GM19193 (cell line): Measurements from ENCODE around the gene REC114.

Experiments
- POLR2A ChIP-seq: IDR thresholded peaks from 4 replicates; pipeline ENCODE4 v1.6.1; 2011; ENCODE audit not compliant: insufficient read depth, insufficient read length; ENCODE audit errors: extremely low read depth

Gene REC114

DNA sequence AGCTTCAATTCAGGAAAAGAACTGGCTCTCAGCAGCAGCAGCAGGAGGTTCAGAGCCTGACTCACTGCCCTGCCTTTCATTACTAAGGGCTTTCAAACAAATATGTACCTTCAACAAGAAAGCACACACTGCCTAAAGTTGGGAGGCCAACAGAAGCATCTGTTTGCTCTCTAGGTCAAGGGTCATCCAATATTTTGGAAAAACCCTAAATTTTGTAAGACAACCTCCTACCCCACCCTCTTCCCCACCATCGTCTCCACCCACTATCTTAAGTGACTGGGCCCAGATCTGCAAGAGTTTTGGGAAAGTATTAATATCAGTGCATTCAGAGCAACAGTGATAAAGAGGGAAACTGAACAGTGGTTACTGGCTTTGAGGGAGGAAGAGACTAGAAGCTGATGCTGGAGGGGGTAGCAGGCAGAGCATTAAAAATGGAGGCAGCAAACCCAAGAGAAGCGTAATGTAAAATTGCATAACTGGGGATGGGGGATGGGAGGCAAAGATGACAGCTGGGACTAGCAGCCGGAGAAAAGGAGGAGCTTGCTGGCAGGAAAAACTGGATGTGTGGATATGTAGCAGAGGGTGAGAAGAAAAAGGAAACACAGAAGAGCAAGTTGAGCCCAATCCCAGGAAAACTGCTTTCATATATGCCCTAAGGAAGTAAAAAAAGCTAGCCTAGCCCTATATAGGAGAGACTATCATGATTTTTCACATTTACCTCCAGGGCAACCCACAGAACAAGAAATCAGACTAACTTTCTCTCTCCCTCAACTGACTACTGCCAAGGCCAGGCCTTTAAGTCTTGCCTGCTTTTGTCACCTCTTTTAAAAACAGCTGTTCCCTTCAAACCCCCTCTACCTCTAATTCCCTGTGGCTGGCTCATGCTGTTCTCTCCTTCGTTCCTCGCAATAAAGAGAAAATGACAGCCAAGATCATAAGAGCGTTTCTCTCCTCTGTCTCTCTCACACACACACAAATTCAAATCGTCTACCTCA is 158.8 kb downstream of the REC114 start:
- no peak for TF ChIP-seq POLR2A

DNA sequence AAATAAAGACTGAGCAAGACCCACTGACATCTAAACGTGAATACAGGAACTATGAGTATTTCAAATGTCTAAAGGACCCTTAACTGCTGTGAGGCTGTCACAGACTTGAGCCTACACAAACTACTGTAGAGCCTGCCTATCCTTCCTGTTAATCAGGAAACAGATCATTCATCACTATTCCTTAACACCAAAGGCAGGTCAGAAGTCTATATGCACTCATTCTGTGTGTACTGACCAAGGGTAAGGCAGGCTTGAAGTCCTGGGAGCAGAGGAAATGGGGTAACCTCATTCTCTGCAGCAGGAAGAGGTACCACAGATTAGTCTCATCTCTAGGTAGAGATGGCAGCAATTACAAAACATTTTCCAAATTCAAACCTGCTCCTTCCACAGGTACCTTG is 159.5 kb downstream of the REC114 start:
- no peak for TF ChIP-seq POLR2A

DNA sequence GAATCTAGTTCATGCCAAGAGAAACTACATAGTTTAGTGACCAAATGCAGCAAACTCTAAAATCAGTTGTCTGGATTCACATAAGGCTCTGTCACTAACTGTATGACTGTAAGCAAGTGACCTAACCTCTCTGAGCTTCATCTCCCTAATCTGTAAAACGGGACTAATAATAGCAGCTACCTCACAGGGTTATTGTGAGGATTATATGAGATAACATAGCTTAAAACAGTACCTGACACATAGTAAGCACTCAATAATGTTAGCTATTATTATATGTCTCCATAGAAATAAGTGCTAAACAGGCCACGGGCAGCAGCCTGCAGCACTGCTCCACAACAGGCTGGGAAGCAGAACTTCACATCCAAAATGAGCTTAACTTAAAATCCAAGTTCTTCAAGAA is 160.0 kb downstream of the REC114 start:
- no peak for TF ChIP-seq POLR2A

DNA sequence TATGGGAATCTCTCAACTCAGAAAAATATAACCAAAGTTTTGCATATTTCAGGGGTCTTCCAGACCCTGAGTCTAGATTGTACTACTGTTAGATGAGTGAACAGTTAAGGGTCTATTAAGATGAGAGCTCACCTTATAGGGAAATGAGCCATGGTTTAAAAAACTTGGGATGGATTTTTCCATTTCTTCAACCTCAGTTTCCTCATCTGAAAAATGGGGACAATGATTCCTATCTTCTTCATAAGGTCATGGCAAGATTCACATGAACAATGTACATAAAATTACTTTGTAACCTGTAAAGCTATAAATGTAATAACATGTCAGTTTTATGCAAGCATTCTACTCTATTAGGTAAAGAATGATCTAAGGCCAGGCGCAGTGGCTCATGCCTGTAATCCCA is 161.5 kb downstream of the REC114 start:
- no peak for TF ChIP-seq POLR2A

DNA sequence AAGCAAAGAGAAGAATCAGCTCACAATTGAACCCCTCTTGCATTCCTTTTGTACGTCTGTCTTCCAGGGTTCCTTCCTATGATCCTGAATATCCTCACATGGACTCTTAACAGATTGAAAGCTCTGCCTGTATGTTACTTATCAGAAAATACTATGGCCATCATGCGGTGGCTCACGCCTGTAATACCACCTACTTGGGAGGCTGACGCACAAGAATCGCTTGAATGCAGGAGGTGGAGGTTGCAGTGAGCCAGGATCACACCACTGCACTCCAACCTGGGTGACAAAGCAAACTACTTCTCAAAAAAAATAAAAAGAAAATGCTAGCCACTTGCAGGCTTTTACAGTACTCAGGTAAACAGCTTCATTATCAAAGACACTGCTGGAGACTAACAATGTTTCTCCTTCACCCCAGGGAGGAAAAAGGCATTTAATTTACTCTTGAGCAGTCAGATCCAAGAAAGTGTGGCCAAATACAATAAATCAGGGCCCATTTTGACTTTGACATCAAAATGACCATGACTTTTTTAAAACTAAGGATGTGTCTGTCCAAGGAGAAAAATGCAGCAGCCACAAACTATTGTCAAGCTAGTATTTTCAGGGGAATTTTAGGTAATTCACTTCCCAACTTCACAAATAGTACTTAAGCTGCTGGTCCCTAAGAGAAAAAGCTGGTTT is 162.9 kb downstream of the REC114 start:
- TF ChIP-seq POLR2A = no peak

DNA sequence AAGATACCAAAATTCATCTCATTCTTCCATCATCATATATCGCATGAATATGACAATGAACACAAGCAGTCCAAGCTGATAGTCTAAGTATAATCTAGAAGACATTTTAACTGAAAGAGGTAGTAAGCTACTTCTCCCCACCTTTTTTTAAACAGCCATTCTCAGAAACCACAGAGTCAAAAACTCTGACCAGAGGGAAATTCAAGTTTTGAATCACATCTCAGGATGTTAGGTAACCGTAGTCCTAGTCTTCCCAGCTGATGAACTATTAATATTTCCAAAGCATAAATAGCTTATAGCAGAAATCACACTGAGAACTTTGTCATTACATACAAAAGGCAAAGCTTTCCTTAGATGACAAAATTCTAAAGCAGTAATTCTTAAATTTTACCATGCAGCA is 164.4 kb downstream of the REC114 start:
- no peak for TF ChIP-seq POLR2A

DNA sequence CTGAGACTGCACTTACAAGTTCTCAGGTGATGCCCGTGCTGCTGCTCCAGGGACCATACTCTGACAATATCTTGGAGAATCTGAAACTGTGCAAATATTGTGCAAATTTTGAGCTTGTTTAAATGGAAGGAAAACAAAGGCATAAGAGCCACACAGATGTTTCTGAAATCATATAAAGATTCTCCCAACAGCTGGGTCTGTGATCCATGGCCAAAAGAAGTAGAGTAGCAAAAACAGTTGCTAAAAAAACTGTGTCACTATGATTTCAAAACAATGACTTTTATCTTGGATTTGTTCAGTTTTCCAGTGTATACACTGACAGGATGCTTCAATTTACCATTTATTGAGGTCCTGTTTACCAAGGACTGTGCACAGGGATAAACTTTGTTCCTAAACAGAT is 164.9 kb downstream of the REC114 start:
- no peak for TF ChIP-seq POLR2A

DNA sequence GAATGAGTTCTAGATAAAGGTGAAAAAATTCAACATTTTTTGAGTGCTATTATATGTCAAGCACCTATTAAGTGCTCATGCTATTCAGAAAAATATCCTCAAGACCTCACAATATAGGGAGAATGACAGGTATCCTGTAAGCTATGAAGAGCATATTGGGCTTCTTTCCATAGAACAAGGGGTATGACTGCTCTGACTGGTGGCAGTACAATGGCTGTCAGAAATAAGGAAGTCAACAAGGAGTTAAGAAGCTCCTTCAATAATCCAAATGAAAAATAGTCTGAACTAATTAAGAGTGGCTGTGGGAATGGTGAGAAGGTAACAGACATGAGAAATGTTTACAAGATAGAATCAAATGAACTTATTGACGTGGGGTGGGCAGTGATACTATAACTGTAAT is 165.5 kb downstream of the REC114 start:
- TF ChIP-seq POLR2A = no peak

DNA sequence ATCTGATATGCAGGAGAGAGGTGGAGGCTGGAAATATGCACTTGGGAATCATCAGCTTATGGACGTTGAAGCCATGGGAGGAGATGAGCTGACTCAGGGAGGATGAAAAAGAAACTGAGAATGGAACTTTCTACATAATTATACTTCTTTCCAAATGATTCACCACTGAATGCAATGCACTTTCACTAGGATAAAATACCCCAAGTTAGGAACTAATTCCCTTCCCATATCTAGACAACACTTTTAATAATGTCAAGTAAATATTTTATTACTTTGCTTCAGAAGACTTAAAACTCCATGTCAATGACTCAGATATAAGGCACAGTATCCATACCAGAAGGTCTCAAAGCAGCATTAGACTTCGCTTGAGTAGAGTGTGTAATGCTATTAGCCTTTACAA is 166.0 kb downstream of the REC114 start:
- no peak for TF ChIP-seq POLR2A
